Right lobe of liver (tissue), 4 donors: ENCODE results near the gene ELOB.

Experiments
- CTCF ChIP-seq, 4 donors: fragments of 200-600 bp in 3 of 4; fragments of 450-650 bp in 1 of 4; IDR thresholded peaks; one replicate each; pipeline versions ENCODE4 v1.5.1 to v1.8.0; 2016 to 2022; ENCODE audit warnings: antibody characterized with exemption in 4 of 4, mild to moderate bottlenecking in 2 of 4
- POLR2A ChIP-seq: fragments of 450-650 bp; IDR thresholded peaks from one replicate; pipeline ENCODE4 v1.6.1; 2017; ENCODE audit warnings: antibody characterized with exemption, mild to moderate bottlenecking
- donor health status: DM: no; HTN: no; CAD: no.
- donor health status: DM: no; HTN: no; CAD: no.
- donor health status: DM: no; HTN: yes; CAD: no.

- TF ChIP-seq CTCF (IDR thresholded peaks at IDR 0.05) (no peak), POLR2A (no peak)
Measured at GRCh38 chr16:2798723-2799204, 21.7 kb upstream of the ELOB start.
